NCI-H226 (cell line): Measurements from ENCODE around the gene HSF5.

Source experiments
- DNase-seq: peaks from one replicate; pipeline ENCODE4 v3.0.0-alpha.2; 2015

HSF5 gene

GRCh38 chr17:58383892-58384462 is 104.2 kb downstream of the HSF5 start:
- no peak for DNase-seq

GRCh38 chr17:58382872-58383242 is 105.4 kb downstream of the HSF5 start:
- DNase-seq = no peak

GRCh38 chr17:58382108-58382871 is 105.9 kb downstream of the HSF5 start:
- no peak for DNase-seq

GRCh38 chr17:58381124-58382035 is 106.8 kb downstream of the HSF5 start:
- DNase-seq = no peak

- no peak for DNase-seq
These were observed 107.7 kb downstream of the HSF5 start for GRCh38 chr17:58380207-58381123.

GRCh38 chr17:58379511-58379824 is 108.7 kb downstream of the HSF5 start:
- DNase-seq = no peak

GRCh38 chr17:58378733-58379510 is 109.3 kb downstream of the HSF5 start:
- DNase-seq = no peak

GRCh38 chr17:58377661-58378060 is 110.5 kb downstream of the HSF5 start:
- no peak for DNase-seq

GRCh38 chr17:58377093-58377601 is 111.1 kb downstream of the HSF5 start:
- no peak for DNase-seq

- no peak for DNase-seq
These were observed 111.7 kb downstream of the HSF5 start for GRCh38 chr17:58376472-58377000.

GRCh38 chr17:58375811-58376210 is 112.4 kb downstream of the HSF5 start:
- DNase-seq = no peak

GRCh38 chr17:58375256-58375655 is 113.0 kb downstream of the HSF5 start:
- no peak for DNase-seq

- no peak for DNase-seq
These were observed 114.3 kb downstream of the HSF5 start for GRCh38 chr17:58373923-58374322.

GRCh38 chr17:58373003-58373402 is 115.2 kb downstream of the HSF5 start:
- no peak for DNase-seq

- DNase-seq = no peak
These were observed 116.8 kb downstream of the HSF5 start for GRCh38 chr17:58371300-58371950.

GRCh38 chr17:58370716-58371115 is 117.5 kb downstream of the HSF5 start:
- DNase-seq = no peak

GRCh38 chr17:58370309-58370708 is 117.9 kb downstream of the HSF5 start:
- no peak for DNase-seq
